A673 (cell line): ENCODE measurements around the gene DENND5B. TPM values are rescaled to one million over a fixed set of nuclear protein-coding genes. Genes with fewer than 3 reads are reported as not detected.
A peak's percentile ranks its signal among the peaks of the same experiment; 100 is the strongest.
"Not testable (repeated sequence)": the region's sequence is repeated elsewhere in the genome, so short reads cannot be mapped to it uniquely, and the experiment has no call there.

ENCODE experiments used
- BruUV-seq: library from RNA; stranded (reverse); fragments of 400-500 nt; replicated peaks from 2 replicates; lab custom pipeline; 2021; lab: Mats Ljungman, UMichigan
- CTCF ChIA-PET: fragments of 300-600 bp; sonication (Branson Sonifier 250); formaldehyde crosslinking; loops from one replicate; lab custom pipeline; 2022; ENCODE audit warnings: antibody characterized with exemption; lab: Charles Lee
- POLR2A ChIA-PET: fragments of 300-600 bp; sonication (Branson Sonifier 250); formaldehyde crosslinking; loops from one replicate; lab custom pipeline; 2022; ENCODE audit warnings: antibody characterized with exemption; ENCODE audit not compliant: low non-redundant PET; lab: Charles Lee
- DNase-seq: peaks from one replicate; pipeline ENCODE4 v3.0.0-alpha.2; 2015; ENCODE audit warnings: low spot score
- H3K27ac ChIP-seq: fragments of 200-600 bp; sonication (generic); 2 replicates; pipeline ENCODE4 v1.5.1; 2016; ENCODE audit warnings: mixed run types, low read depth, mild to moderate bottlenecking, mixed read lengths, antibody characterized with exemption, low read length; ENCODE audit not compliant: poor library complexity, severe bottlenecking
- H3K27me3 ChIP-seq: fragments of 200-600 bp; sonication (generic); replicated peaks from 2 replicates; pipeline ENCODE4 v1.6.1; 2017; ENCODE audit warnings: mixed run types, low read depth, mild to moderate bottlenecking, mixed read lengths, antibody characterized with exemption, low read length; ENCODE audit not compliant: insufficient read depth, poor library complexity
- H3K36me3 ChIP-seq: fragments of 200-600 bp; sonication (generic); 2 replicates; pipeline ENCODE4 v1.6.1; 2016; ENCODE audit warnings: mixed run types, mild to moderate bottlenecking, mixed read lengths, antibody characterized with exemption, low read length; ENCODE audit not compliant: insufficient read depth, poor library complexity, severe bottlenecking
- H3K4me1 ChIP-seq: fragments of 200-600 bp; sonication (generic); 2 replicates; pipeline ENCODE4 v1.6.1; 2017; ENCODE audit warnings: mixed run types, mild to moderate bottlenecking, mixed read lengths, antibody characterized with exemption, low read length; ENCODE audit not compliant: insufficient read depth, poor library complexity, severe bottlenecking
- H3K4me3 ChIP-seq: fragments of 200-600 bp; sonication (generic); 2 replicates; pipeline ENCODE4 v1.5.1; 2016; ENCODE audit warnings: low read depth, mixed run types, mild to moderate bottlenecking, mixed read lengths, low read length; ENCODE audit not compliant: poor library complexity, severe bottlenecking
- H3K9me3 ChIP-seq: fragments of 200-600 bp; sonication (generic); 2 replicates; pipeline ENCODE4 v1.6.1; 2016; ENCODE audit warnings: mixed run types, low read depth, mild to moderate bottlenecking, mixed read lengths, antibody characterized with exemption, low read length; ENCODE audit not compliant: poor library complexity, severe bottlenecking
- CTCF ChIP-seq: fragments of 300-800, 200-600 bp; sonication (generic); conservative IDR thresholded peaks from 2 replicates; pipeline ENCODE4 v1.5.1; 2017; ENCODE audit warnings: low read depth, mild to moderate bottlenecking, antibody characterized with exemption, low read length, moderate library complexity, mixed read lengths
- EZH2 ChIP-seq: fragments of 200-600 bp; sonication (generic); IDR thresholded peaks from 2 replicates; pipeline ENCODE4 v1.6.1; 2017; ENCODE audit warnings: borderline replicate concordance, low read depth, mild to moderate bottlenecking, mixed read lengths, antibody characterized with exemption, low read length; ENCODE audit not compliant: poor library complexity, severe bottlenecking
- intact Hi-C: fragments of 100-400 bp; cut with micrococcal nuclease; formaldehyde crosslinking; loops from one replicate; pipeline ENCODE4 v1.10.0; 2022; ENCODE audit not compliant: unreplicated experiment
- total RNA-seq: library from RNA; stranded (reverse); gene quantifications from 2 replicates; pipeline ENCODE4 v1.2.3, GENCODE V29; 2021

DENND5B gene
- total RNA-seq, 1 experiment from 2014 or later, result 7.6 TPM

GRCh38 chr12:31406345-31406744, 184.6 kb downstream of the DENND5B start:
- no peak overlapping the region for H3K27ac ChIP-seq
- BruUV-seq, result no TSS peak
- intact Hi-C loops, result loop anchor here (10.0 kb wide), 2 partner anchors 152 to 898 kb away; no protein-coding TSS in a partner anchor
- no peaks in the 10 kb centered on the region for H3K9me3 ChIP-seq
- no peaks in the 10 kb centered on the region for H3K27me3 ChIP-seq
- no peaks in the 10 kb centered on the region for H3K4me1 ChIP-seq
- CTCF ChIA-PET, result interaction anchor here (0.6 kb wide), 1 partner anchor 1195 kb away, joined by 3 read pairs; no protein-coding TSS in a partner anchor
- no peaks in the 10 kb centered on the region for H3K36me3 ChIP-seq
- H3K4me3 ChIP-seq, result no peak overlapping the region
- DNase-seq, result no peak
- TF ChIP-seq EZH2, result no peak
- TF ChIP-seq CTCF, result no peak
- POLR2A ChIA-PET, result interaction anchor here (0.7 kb wide), 1 partner anchor 1062 kb away, joined by 3 read pairs; no protein-coding TSS in a partner anchor

GRCh38 chr12:31405021-31405420, 185.9 kb downstream of the DENND5B start:
- DNase-seq, result no peak
- Histone ChIP-seq H3K27me3 (no peaks in the 10 kb centered on the region), H3K36me3 (no peaks in the 10 kb centered on the region), H3K4me1 (no peaks in the 10 kb centered on the region), H3K4me3 (no peak overlapping the region), H3K9me3 (no peaks in the 10 kb centered on the region), H3K27ac (no peak overlapping the region)
- ChIA-PET POLR2A (no interaction called here), CTCF (no interaction called here)
- no TSS peak for BruUV-seq
- intact Hi-C loops, result loop anchor here (10.0 kb wide), 2 partner anchors 150 to 900 kb away; no protein-coding TSS in a partner anchor
- TF ChIP-seq CTCF (no peak), EZH2 (no peak)

GRCh38 chr12:31403099-31403607, 187.8 kb downstream of the DENND5B start:
- peak; percentile 90 for TF ChIP-seq CTCF
- H3K36me3 ChIP-seq, H3K27me3 ChIP-seq, H3K27ac ChIP-seq, H3K4me3 ChIP-seq, BruUV-seq, H3K4me1 ChIP-seq, H3K9me3 ChIP-seq: not testable (repeated sequence)
- ChIA-PET POLR2A (interaction anchor here (0.7 kb wide), 1 partner anchor 196 kb away, joined by 15 read pairs; no protein-coding TSS in a partner anchor), CTCF (interaction anchor here (0.5 to 2.8 kb wide), 9 partner anchors 14 to 785 kb away, joined by 3 to 27 read pairs (median 5); no protein-coding TSS in a partner anchor)
- intact Hi-C loops, result loop anchor here (1.0 to 10.0 kb wide), 3 partner anchors 148 to 902 kb away; no protein-coding TSS in a partner anchor
- DNase-seq, result peak; percentile 90
